CD1c-positive myeloid dendritic cell (primary cell): ENCODE data around the gene ZFYVE1.
"Not testable (repeated sequence)": the region's sequence is repeated elsewhere in the genome, so short reads cannot be mapped to it uniquely, and the experiment has no call there.

Source experiments
- DNase-seq: peaks from one replicate; pipeline ENCODE4 v3.0.0-alpha.2; 2016; ENCODE audit errors: extremely low spot score

The ZFYVE1 gene

GRCh38 chr14:73026845-73027542 lies at the start of gene ZFYVE1:
Gene ZFYVE1, minus strand, starts transcription at chr14:73027106. Its CDS starts 2,598 bp downstream, at chr14:73024508.
- peak; percentile 97 for DNase-seq

DNA sequence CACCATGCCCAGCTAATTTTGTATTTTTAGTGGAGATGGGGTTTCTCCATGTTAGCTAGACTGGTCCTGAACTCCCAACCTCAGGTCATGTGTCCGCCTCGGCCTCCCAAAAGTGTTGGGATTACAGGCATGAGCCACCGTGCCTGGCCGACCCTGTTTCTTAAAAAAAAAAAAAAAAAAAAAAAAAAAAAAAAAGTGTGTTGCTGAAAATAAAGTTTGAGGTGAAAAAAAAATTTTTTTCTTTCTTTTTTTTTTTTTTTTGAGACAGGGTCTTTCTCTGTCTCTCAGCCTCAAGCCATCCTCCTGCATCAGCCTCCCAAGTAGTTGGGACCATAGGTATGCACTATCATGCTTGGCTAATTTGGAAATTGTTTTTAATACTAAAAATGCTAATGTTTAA lies 42.7 kb upstream of the ZFYVE1 start:
- DNase-seq: no peak

GRCh38 chr14:73058922-73059673 lies 32.2 kb upstream of the ZFYVE1 start:
- peak; percentile 63 for DNase-seq

- peak; percentile 99 for DNase-seq
Observed at GRCh38 chr14:73058224-73058921, 31.5 kb upstream of the ZFYVE1 start, which contains the start of gene RBM25. Gene RBM25, plus strand, starts transcription at chr14:73058534. Its CDS starts 13,108 bp downstream, at chr14:73071642.

DNA sequence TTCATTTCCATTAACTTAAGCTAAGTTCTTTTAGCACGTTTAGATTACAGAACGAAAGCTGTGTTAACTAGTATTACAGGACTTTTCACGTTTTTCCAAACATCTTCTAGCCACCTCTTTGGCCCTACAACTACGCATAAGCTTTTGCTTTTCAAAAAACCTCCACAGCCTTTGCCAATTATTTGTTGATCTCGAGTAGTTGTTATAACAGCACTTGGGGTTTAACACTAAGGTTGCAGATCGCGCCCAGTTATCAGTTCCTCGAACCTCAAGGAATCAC lies 31.0 kb upstream of the ZFYVE1 start:
- no peak for DNase-seq

DNA sequence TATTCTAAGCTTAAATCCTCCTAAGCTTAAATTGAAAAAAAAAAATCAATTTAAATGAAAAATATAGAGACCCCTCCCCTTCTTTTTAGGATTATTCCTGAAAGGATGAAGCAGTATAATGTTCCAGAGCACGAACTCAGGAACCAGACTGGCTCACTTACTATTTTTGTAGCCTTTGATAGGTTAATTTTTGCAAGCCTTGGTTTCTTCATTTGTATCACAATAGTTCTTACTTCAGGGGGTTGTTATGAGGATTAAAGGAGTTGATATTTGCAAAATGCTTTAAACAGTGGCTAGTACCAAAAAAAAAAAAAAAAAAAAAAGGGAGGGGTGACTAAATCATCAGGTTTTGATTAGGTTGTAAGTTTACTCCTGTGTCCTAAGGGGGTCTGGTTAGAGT lies 28.3 kb upstream of the ZFYVE1 start:
- no peak for DNase-seq

GRCh38 chr14:73049428-73049827 lies 22.5 kb upstream of the ZFYVE1 start:
- no peak for DNase-seq

GRCh38 chr14:73047808-73048207 lies 20.9 kb upstream of the ZFYVE1 start:
- no peak for DNase-seq

GRCh38 chr14:73036706-73037450 lies 10.0 kb upstream of the ZFYVE1 start:
- DNase-seq: not testable (repeated sequence)

- DNase-seq: no peak
Observed at GRCh38 chr14:73027984-73028383, 1.1 kb upstream of the ZFYVE1 start.

DNA sequence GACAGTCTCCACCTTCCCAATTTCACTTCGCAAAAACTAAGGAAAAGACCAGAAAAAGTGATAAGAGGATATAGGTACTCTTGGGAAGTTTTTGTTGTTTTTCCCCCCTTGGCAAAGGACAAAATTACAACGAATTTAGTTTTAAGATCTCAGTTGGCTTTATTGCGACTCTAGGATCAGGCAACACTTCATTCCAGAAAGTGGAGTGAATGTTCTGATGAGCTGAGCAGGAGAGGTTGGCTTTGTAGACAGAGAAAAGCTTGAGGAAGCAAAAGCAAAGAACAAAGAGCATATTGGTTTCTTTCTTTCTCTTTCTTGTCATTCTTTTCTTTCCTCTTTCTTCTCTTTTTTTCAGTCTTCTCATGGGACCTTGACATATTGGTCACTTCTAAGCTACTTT lies 640 bp upstream of the ZFYVE1 start:
- DNase-seq: no peak

DNA sequence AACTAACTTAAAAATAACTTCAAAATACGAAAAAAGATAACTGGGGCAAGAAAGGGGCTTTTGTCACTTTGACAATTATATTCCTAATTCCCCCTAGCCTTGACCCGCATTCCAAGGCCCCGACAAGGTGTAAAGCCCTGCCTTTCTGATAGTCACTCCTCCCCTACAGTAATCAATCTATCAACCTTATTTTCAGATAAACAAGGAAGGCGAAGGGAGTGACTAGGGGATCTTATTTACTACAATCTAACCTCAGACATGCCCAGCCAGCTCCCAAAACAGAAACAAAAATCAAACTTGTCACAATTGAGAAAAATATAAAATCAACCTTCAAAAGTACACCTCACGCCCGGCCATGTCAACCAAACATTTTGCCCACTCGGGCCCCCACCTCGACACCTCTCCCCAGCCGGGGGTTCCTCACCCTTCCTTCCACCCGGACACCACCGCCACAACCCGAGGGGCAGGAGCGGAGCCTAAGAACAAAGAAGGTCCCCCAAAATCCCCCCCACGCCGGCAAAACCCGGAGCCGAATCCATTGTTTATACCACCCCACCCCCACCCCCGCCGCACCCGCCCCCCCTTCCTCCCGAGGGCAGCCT lies 562 bp downstream of the ZFYVE1 start:
- no peak for DNase-seq

DNA sequence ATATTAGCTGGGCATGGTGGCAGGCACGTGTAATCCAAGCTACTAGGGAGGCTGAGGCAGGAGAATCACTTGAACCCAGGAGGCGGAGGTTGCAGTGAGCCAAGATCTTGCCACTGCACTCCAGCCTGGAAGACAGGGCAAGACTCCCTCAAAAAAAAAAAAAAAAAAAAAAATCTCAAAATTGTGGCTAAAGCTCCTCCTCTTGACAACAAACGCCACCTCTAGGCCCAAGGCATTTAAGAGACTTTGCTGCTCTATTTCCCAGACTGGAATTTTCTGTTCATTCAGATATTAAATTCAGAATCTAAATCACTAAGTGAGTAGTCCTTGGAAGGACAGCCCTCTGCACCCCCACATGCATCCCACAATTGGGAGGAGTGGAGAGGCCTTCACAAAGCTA lies 1.4 kb downstream of the ZFYVE1 start:
- DNase-seq: no peak

DNA sequence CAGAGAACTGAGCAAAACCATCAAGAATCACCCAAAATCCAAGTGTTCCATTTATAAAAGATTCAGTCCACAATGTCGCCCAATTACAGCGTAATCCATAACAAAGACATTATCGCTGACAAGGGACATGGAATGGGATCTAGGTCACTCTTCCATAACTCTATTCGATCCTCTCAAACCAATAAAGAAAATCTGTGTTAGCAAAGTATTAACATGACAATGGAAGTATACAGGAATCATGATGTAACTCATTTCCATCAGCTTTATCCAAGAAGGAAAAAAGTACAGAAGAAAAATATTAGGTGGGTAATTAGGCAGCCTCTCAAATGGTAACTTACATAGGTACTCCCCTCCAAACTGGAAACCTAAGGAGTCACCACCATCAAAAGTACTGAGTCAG lies 4.9 kb downstream of the ZFYVE1 start:
- no peak for DNase-seq

- not testable (repeated sequence) for DNase-seq
Observed at GRCh38 chr14:73016011-73016410, 10.9 kb downstream of the ZFYVE1 start.

- DNase-seq: not testable (repeated sequence)
Observed at GRCh38 chr14:73015552-73015951, 11.4 kb downstream of the ZFYVE1 start.

DNA sequence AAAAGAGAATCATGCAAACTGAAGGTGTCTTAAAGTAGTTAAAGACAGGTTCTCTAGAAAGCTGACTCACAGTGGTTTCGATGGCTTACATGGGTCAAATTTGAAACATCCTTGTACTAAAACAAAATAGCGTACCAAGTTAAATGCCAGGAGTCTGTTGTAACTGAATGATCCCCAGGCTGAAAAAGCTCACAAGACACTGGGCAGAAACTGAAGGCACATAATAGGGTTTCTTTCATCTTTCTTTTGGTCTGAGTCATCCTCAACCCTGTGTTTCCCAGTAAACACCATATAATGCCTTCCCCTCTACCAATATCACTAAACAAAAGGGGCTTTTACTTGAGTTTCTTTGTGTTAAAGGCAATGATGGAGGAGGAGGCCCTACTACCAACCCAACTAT lies 12.8 kb downstream of the ZFYVE1 start:
- no peak for DNase-seq

GRCh38 chr14:73011189-73011588 lies 15.7 kb downstream of the ZFYVE1 start:
- DNase-seq: not testable (repeated sequence)

DNA sequence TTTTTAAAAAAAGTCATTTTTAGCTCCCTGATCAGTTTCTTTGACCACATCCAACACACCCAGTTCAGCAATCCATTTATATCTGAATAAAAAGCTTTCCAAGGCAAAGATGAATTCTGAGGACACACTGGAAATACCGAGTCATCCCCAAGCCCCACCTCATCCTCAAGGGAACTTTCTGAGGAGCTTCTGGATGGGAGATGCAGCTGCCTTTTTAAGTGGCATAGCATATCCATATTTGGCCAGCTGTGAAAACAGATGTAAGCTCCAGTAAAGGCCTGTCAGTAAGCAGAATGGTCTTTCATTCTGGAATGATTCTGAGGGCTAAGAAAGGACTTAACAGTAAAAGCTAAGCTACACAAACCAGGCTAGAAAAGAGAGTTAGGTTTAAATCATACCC lies 18.4 kb downstream of the ZFYVE1 start:
- no peak for DNase-seq

DNA sequence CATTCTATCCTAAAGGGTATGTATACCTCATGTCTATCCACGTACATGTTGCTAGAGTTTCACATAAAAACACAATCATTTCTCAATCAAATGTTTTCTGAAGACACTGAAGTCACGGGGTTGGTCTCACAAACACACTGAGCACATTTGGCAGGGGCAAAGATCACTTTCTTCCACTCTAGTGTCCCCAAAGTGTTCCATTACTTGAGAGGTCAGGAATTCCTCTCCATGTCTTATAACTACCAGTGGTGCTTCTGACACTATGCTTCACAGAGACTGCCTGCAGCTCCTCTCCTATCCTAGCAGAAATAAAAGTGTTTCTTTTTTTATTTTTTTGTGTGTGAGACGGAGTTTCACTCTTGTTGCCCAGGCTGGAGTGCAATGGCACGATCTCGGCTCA lies 19.1 kb downstream of the ZFYVE1 start:
- DNase-seq: no peak

DNA sequence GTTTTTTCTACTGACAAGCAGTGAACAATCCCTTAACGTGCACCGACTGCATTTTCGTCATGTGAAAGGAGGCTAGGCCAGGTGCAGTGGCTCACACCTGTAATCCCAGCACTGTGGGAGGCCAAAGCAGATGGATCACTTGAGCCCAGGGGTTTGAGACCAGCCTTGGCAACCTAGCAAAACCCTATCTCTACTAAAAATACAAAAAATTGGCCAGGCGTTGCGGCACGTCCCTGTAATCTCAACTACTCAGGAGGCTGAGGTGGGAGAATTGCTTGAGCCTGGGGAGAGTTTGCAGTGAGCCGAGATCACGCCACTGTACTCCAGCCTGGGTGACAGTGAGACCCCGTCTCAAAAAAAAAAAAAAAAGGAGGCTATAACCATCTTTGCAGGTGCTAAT lies 22.3 kb downstream of the ZFYVE1 start:
- not testable (repeated sequence) for DNase-seq

GRCh38 chr14:73003681-73004080 lies 23.2 kb downstream of the ZFYVE1 start:
- DNase-seq: no peak
